GM19043 (cell line): Measurements from ENCODE around the gene ICOSLG.
"Not testable (repeated sequence)": the region's sequence is repeated elsewhere in the genome, so short reads cannot be mapped to it uniquely, and the experiment has no call there.

Experiments used
- ATAC-seq: cut with Tn5 transposase; IDR thresholded peaks from one replicate; pipeline ENCODE4 v1.9.1; 2021; ENCODE audit warnings: low read depth; ENCODE audit not compliant: unreplicated experiment

The ICOSLG gene

GRCh38 chr21:44228109-44228508 lies 12.6 kb downstream of the ICOSLG start:
- ATAC-seq: not testable (repeated sequence)

DNA sequence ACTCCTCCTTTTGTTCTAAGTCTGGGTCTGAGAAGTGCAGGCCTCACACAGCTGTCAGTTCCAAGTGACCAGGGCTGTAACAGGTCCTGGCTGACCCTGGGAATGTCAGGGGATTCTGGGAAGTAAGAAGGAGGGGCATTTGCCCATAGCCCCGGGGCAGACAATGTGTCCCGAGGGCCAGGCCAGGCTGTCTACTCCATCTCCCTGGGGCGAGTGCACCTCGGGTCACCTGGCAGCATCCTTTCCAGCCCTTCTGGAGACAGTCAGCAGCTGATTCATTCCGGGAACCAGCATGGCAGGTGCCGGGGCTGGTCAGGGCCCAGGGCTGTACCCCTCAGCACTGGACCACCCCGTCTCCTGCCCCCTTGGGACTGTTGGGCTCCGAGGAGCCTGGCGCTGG lies 13.1 kb downstream of the ICOSLG start:
- ATAC-seq: not testable (repeated sequence)

DNA sequence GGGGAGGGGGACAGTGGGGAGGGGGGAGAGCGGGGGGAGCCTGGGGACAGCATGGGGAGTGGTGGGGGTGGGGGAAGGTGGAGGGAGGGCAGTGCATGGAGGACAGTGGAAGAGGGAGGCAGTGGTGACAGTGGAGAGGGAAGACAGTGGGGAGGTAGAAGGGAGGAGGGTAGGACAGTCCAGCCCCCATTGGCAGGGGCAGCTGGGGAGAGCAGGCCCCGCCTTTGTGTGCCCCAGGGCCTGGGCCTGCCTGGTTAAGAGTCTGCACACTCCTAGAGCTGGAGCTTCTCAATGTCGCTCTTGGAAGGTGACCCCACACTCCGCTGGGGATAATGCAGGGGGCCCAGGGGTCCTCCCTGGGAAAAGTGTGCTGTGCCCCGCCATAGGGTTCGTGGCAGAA lies 15.1 kb downstream of the ICOSLG start:
- not testable (repeated sequence) for ATAC-seq

GRCh38 chr21:44223334-44223733 lies 17.4 kb downstream of the ICOSLG start:
- ATAC-seq: not testable (repeated sequence)

DNA sequence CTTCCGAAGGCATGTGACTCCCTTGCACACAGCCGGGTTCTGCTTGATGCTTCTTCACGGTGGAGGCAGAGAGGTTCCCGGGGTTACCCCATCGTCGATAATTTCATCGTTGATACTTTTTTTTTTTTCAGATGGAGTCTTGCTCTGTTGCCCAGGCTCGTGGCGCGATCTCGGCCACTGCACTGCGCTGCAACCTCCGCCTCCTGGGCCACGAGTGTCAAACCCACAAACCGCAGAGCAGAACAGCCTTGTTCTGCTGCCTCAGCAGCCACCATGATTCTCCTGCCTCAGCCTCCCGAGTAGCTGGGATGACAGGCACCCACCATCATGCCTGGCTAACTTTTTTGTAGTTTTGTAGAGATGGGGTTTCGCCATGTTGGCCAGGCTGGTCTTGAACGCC lies 20.1 kb downstream of the ICOSLG start:
- ATAC-seq: not testable (repeated sequence)

DNA sequence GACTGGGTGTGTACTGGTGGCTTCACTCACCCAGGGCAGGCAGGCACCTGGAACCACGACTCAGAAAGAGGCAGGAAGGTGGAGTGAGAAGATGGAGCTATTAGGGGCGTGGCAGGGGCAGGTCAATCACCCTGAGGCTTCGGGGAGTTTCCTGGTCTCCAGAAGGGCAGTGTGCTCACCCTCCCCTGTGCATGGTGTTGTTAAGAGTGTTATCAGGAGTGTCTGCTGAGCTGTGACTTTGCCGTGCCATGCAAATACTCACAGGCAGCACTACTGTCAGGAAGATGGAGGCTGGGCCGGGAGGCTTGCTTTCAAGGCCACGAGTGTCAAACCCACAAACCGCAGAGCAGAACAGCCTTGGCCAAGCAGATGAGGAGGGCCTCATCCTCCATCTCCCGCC lies 22.3 kb downstream of the ICOSLG start:
- ATAC-seq: not testable (repeated sequence)

- ATAC-seq: not testable (repeated sequence)
These were observed 28.8 kb downstream of the ICOSLG start for GRCh38 chr21:44211978-44212377.

- ATAC-seq: not testable (repeated sequence)
These were observed 29.2 kb downstream of the ICOSLG start for GRCh38 chr21:44211574-44211973.

GRCh38 chr21:44207860-44208646 lies 32.7 kb downstream of the ICOSLG start:
- not testable (repeated sequence) for ATAC-seq

DNA sequence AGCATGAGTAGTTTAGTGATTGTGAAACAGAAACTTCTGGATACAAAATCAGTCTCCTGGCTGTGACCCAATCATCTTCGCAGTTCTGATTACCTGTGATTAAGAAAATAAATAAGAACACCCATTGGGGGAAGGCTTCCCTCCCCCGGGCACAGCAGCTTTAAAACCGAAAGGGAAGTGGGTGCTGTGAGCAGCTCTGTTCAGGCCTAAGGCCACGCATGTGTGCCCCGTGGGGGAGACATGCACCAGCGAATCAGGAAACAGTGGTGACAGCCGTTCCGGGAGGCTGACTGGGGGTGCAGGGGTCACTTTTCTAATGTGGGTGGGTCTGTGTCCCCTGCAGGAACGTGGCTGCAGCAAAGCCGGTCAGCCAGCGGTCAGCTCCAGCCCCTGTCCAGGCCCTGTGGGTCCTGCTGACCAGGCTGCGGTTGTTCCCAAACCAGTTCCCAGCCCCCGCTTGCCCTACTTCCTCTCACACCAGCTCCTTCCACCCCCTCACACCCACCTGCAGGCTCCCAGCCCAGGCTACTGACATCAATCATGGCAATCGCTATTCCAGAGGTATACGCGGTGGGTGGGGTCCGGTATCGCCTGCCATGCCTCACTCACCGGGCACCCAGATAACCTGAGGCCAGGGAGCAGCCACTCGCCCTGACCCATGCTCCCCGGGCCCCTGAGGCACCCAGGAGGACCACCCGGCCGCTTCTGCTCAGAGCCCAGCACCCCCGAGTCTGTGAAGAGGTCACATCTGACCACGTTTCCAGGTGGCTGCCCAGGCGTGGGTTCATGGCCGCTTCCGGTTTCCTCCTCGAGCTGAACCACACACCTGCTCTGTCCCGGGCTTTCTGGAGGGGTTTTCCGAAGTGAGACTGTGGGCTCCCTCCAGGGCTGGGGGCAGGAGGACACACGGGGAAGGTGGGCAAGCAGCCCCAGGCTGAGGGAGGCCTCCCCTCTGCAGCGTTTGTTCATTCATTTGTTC lies 33.8 kb downstream of the ICOSLG start:
- ATAC-seq: not testable (repeated sequence)

- not testable (repeated sequence) for ATAC-seq
These were observed 34.6 kb downstream of the ICOSLG start for GRCh38 chr21:44206187-44206586.

DNA sequence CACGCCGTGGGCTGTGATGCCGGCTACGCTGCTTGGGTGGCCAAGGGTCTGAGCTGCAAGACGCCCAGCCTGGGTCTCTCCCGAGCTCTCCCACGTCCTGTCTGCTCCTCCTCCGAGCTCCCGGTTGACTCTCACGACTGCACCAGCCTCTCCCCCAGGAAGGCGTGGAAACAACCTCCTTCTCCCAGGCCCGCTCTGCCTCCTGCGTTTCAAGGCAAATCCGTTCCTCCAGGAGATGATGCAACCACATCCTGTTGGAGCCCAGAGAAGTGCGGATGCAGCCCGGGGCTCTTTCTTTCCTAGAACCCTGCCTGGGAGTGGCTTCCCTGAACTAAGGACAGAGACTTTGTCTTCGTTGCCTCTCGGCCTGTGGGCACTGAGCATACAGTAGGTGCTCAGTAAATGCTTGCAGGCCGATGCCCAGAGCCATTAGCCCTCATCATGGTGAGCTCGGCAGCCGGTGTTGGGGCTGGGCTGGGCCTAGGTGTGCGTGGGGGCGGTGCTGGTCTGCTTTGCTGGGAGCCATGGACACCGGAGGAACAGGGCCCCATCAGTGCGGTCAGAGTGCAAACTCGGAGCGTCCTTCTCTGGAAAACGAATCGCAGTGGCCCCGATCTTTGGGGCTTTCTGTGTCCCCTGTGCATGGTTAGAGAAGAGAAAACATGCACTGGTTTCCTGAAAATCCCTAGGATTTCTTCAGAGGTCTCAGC lies 38.0 kb downstream of the ICOSLG start:
- ATAC-seq: not testable (repeated sequence)

GRCh38 chr21:44199997-44200396 lies 40.7 kb downstream of the ICOSLG start:
- ATAC-seq: not testable (repeated sequence)

- no peak for ATAC-seq
These were observed 41.3 kb downstream of the ICOSLG start for GRCh38 chr21:44199448-44199847.

- ATAC-seq: not testable (repeated sequence)
These were observed 43.6 kb downstream of the ICOSLG start for GRCh38 chr21:44197156-44197516.

DNA sequence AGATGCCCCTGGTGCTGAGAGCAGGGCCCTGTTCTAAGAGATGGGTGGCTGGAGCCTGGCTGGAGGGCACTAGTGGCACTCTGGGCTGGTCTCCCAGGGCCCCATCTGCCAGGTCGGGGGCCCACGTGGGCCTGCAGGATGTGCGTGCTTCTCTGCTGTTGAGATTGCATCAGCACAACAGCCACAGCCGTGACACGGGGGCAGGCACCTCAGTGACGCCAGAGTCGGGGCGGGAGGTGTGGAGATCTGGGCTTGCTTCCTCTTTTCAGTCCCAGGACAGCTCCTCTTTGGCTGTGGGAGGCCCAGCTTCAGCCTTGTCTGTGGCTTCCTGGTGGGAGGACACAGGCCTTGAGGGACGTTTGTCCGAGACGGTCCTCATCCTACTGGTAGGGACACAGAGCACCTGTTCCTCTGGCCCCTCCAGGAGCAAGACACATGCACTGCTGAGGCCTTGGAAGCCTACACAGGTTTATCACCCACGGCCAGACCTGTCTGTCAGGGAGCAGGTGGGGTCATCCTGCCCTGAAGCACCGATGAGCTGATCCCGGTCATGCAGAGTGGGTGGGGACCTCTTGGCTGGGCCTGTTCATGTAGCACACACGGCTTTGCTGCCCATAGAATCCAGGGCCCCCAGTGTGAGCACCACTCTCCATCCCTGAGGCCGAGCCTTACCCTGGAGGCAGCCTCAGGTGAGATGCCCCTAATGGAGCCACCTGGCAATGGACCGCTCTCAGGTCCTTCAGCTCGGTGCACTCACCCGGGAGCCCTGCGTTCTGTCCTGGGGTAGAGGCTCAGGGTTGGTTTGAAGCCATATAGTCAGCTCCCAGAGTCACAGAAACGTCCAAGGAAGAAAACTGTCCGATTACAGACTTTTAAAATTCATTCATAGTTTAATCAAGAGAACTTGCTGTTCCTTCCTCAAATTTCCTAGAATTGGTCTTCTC lies 44.3 kb downstream of the ICOSLG start:
- ATAC-seq: not testable (repeated sequence)

DNA sequence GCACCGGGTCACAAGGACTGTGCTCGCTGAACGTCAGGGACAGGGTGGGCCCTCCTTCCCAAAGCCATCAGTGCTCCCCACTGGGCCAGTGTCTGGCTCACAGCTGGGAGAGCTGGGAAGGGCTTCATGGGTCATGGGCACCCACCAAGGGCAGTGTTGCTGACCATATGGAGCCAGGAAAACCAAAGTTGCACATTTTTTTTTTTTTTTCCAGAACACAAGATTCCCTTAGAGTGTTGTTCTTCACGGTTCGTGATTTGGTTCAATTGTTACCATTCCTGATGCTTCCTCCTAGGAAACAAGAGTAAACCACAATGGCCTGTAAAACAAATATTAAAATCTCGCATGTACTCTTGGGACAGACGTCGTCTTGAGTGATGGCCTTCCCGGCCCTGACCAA lies 45.9 kb downstream of the ICOSLG start:
- ATAC-seq: not testable (repeated sequence)

DNA sequence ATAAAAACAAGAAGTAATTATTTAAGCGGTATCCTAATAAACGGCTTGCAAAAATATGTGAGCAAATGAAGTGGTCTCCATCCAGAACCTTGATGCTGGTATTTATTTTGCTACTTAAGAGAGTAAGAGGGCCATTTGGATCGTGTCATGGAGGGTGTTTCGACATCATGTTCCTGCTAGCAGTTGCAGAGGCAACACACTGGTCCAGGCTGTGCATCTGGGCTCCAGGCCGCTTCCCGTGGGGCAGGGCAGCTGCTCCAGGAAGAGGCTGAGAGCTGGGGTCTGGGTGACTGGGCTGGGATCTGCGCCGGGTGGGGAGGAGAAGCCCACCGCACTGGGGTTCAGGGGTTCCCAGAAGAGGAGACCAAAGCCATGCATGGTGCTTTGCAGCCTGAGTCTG lies 46.3 kb downstream of the ICOSLG start:
- ATAC-seq: not testable (repeated sequence)

- not testable (repeated sequence) for ATAC-seq
These were observed 47.6 kb downstream of the ICOSLG start for GRCh38 chr21:44193108-44193507.
